ENCODE measurements around the gene PACS2. TPM values are rescaled to one million over a fixed set of nuclear protein-coding genes. Genes with fewer than 3 reads are reported as not detected.

PACS2 gene
- total RNA-seq, 1 donor from 2014 or later = 60.0 TPM

GRCh38 chr14:105424861-105425260, 110.3 kb downstream of the PACS2 start:
- H3K27me3 ChIP-seq (ENCODE audit: control insufficient read depth in 3 of 3, insufficient read depth in 3 of 3, low read length in 3 of 3) = no peaks in the 10 kb centered on the region
- no peak overlapping the region for H3K4me3 ChIP-seq (ENCODE audit: low read length in 3 of 3)
- H3K4me1 ChIP-seq (ENCODE audit: control insufficient read depth in 3 of 3, insufficient read depth in 3 of 3, low read length in 3 of 3) = peaks cover 16 to 20% (median 20%) of the 10 kb centered on the region in 3 donors
- H3K36me3 ChIP-seq (ENCODE audit: control insufficient read depth in 3 of 3, insufficient read depth in 3 of 3, low read length in 3 of 3) = peaks cover 3 to 7% (median 3%) of the 10 kb centered on the region in 3 donors
- H3K9ac ChIP-seq (ENCODE audit: low read depth in 1 of 3, low read length in 3 of 3) = no peak overlapping the region
- no peaks in the 10 kb centered on the region for H3K9me3 ChIP-seq (ENCODE audit: control insufficient read depth in 3 of 3, low read length in 3 of 3)
- no peak overlapping the region for H3K27ac ChIP-seq (ENCODE audit: low read depth, low read length)

GRCh38 chr14:105425823-105426247, 111.3 kb downstream of the PACS2 start:
- no peak overlapping the region for H3K27ac ChIP-seq (ENCODE audit: low read depth, low read length)
- H3K36me3 ChIP-seq (ENCODE audit: control insufficient read depth in 3 of 3, insufficient read depth in 3 of 3, low read length in 3 of 3) = peaks cover 3 to 7% (median 3%) of the 10 kb centered on the region in 3 donors
- no peak overlapping the region for H3K4me3 ChIP-seq (ENCODE audit: low read length in 3 of 3)
- no peaks in the 10 kb centered on the region for H3K27me3 ChIP-seq (ENCODE audit: control insufficient read depth in 3 of 3, insufficient read depth in 3 of 3, low read length in 3 of 3)
- H3K9ac ChIP-seq (ENCODE audit: low read depth in 1 of 3, low read length in 3 of 3) = no peak overlapping the region
- no peaks in the 10 kb centered on the region for H3K9me3 ChIP-seq (ENCODE audit: control insufficient read depth in 3 of 3, low read length in 3 of 3)
- peaks cover 11 to 17% (median 14%) of the 10 kb centered on the region in 3 donors for H3K4me1 ChIP-seq (ENCODE audit: control insufficient read depth in 3 of 3, insufficient read depth in 3 of 3, low read length in 3 of 3)

- Histone ChIP-seq H3K9ac (ENCODE audit: low read depth in 1 of 3, low read length in 3 of 3) (no peak overlapping the region), H3K9me3 (ENCODE audit: control insufficient read depth in 3 of 3, low read length in 3 of 3) (no peaks in the 10 kb centered on the region), H3K4me3 (ENCODE audit: low read length in 3 of 3) (no peak overlapping the region)
Measured at GRCh38 chr14:105426416-105427130, 112.0 kb downstream of the PACS2 start.

GRCh38 chr14:105427412-105427811, 112.9 kb downstream of the PACS2 start:
- Histone ChIP-seq H3K36me3 (ENCODE audit: control insufficient read depth in 3 of 3, insufficient read depth in 3 of 3, low read length in 3 of 3) (peaks cover 3 to 7% (median 3%) of the 10 kb centered on the region in 3 donors), H3K27ac (ENCODE audit: low read depth, low read length) (no peak overlapping the region), H3K4me3 (ENCODE audit: low read length in 3 of 3) (no peak overlapping the region), H3K27me3 (ENCODE audit: control insufficient read depth in 3 of 3, insufficient read depth in 3 of 3, low read length in 3 of 3) (no peaks in the 10 kb centered on the region), H3K9me3 (ENCODE audit: control insufficient read depth in 3 of 3, low read length in 3 of 3) (no peaks in the 10 kb centered on the region), H3K9ac (ENCODE audit: low read depth in 1 of 3, low read length in 3 of 3) (no peak overlapping the region), H3K4me1 (ENCODE audit: control insufficient read depth in 3 of 3, insufficient read depth in 3 of 3, low read length in 3 of 3) (peaks cover 0 to 7% (median 3%) of the 10 kb centered on the region in 3 donors)

More at GRCh38 chr14:105426416-105427130, 112.0 kb downstream of the PACS2 start:
- Histone ChIP-seq H3K27me3 (ENCODE audit: control insufficient read depth in 3 of 3, insufficient read depth in 3 of 3, low read length in 3 of 3) (no peaks in the 10 kb centered on the region), H3K4me1 (ENCODE audit: control insufficient read depth in 3 of 3, insufficient read depth in 3 of 3, low read length in 3 of 3) (peaks cover 4 to 12% (median 7%) of the 10 kb centered on the region in 3 donors), H3K27ac (ENCODE audit: low read depth, low read length) (no peak overlapping the region), H3K36me3 (ENCODE audit: control insufficient read depth in 3 of 3, insufficient read depth in 3 of 3, low read length in 3 of 3) (peaks cover 3 to 7% (median 3%) of the 10 kb centered on the region in 3 donors)

- Histone ChIP-seq H3K27me3 (ENCODE audit: control insufficient read depth in 3 of 3, insufficient read depth in 3 of 3, low read length in 3 of 3) (no peaks in the 10 kb centered on the region), H3K9ac (ENCODE audit: low read depth in 1 of 3, low read length in 3 of 3) (no peak overlapping the region), H3K36me3 (ENCODE audit: control insufficient read depth in 3 of 3, insufficient read depth in 3 of 3, low read length in 3 of 3) (peaks cover 3 to 7% (median 3%) of the 10 kb centered on the region in 3 donors), H3K4me1 (ENCODE audit: control insufficient read depth in 3 of 3, insufficient read depth in 3 of 3, low read length in 3 of 3) (peaks cover 0 to 4% (median 0%) of the 10 kb centered on the region in 3 donors), H3K9me3 (ENCODE audit: control insufficient read depth in 3 of 3, low read length in 3 of 3) (no peaks in the 10 kb centered on the region), H3K27ac (ENCODE audit: low read depth, low read length) (no peak overlapping the region), H3K4me3 (ENCODE audit: low read length in 3 of 3) (no peak overlapping the region)
Measured at GRCh38 chr14:105427936-105428485, 113.5 kb downstream of the PACS2 start.

GRCh38 chr14:105430042-105430441, 115.5 kb downstream of the PACS2 start:
- no peak overlapping the region for H3K4me3 ChIP-seq (ENCODE audit: low read length in 3 of 3)
- no peak overlapping the region for H3K27ac ChIP-seq (ENCODE audit: low read depth, low read length)
- H3K9ac ChIP-seq (ENCODE audit: low read depth in 1 of 3, low read length in 3 of 3) = no peak overlapping the region
- no peaks in the 10 kb centered on the region for H3K27me3 ChIP-seq (ENCODE audit: control insufficient read depth in 3 of 3, insufficient read depth in 3 of 3, low read length in 3 of 3)
- peaks cover 0 to 4% (median 0%) of the 10 kb centered on the region in 3 donors for H3K4me1 ChIP-seq (ENCODE audit: control insufficient read depth in 3 of 3, insufficient read depth in 3 of 3, low read length in 3 of 3)
- H3K9me3 ChIP-seq (ENCODE audit: control insufficient read depth in 3 of 3, low read length in 3 of 3) = no peaks in the 10 kb centered on the region
- peaks cover 3 to 7% (median 3%) of the 10 kb centered on the region in 3 donors for H3K36me3 ChIP-seq (ENCODE audit: control insufficient read depth in 3 of 3, insufficient read depth in 3 of 3, low read length in 3 of 3)

- Histone ChIP-seq H3K27ac (ENCODE audit: low read depth, low read length) (no peak overlapping the region), H3K9ac (ENCODE audit: low read depth in 1 of 3, low read length in 3 of 3) (no peak overlapping the region), H3K9me3 (ENCODE audit: control insufficient read depth in 3 of 3, low read length in 3 of 3) (no peaks in the 10 kb centered on the region), H3K36me3 (ENCODE audit: control insufficient read depth in 3 of 3, insufficient read depth in 3 of 3, low read length in 3 of 3) (peaks cover 3 to 7% (median 3%) of the 10 kb centered on the region in 3 donors), H3K27me3 (ENCODE audit: control insufficient read depth in 3 of 3, insufficient read depth in 3 of 3, low read length in 3 of 3) (no peaks in the 10 kb centered on the region), H3K4me1 (ENCODE audit: control insufficient read depth in 3 of 3, insufficient read depth in 3 of 3, low read length in 3 of 3) (peaks cover 0 to 4% (median 0%) of the 10 kb centered on the region in 3 donors), H3K4me3 (ENCODE audit: low read length in 3 of 3) (no peak overlapping the region)
Measured at GRCh38 chr14:105430565-105430964, 116.0 kb downstream of the PACS2 start.

- Histone ChIP-seq H3K4me1 (ENCODE audit: control insufficient read depth in 3 of 3, insufficient read depth in 3 of 3, low read length in 3 of 3) (peaks cover 0 to 4% (median 0%) of the 10 kb centered on the region in 3 donors), H3K27ac (ENCODE audit: low read depth, low read length) (no peak overlapping the region), H3K4me3 (ENCODE audit: low read length in 3 of 3) (no peak overlapping the region), H3K9ac (ENCODE audit: low read depth in 1 of 3, low read length in 3 of 3) (no peak overlapping the region), H3K36me3 (ENCODE audit: control insufficient read depth in 3 of 3, insufficient read depth in 3 of 3, low read length in 3 of 3) (peaks cover 3 to 7% (median 3%) of the 10 kb centered on the region in 3 donors), H3K27me3 (ENCODE audit: control insufficient read depth in 3 of 3, insufficient read depth in 3 of 3, low read length in 3 of 3) (no peaks in the 10 kb centered on the region), H3K9me3 (ENCODE audit: control insufficient read depth in 3 of 3, low read length in 3 of 3) (no peaks in the 10 kb centered on the region)
Measured at GRCh38 chr14:105431256-105431655, 116.7 kb downstream of the PACS2 start.

GRCh38 chr14:105432657-105433056, 118.1 kb downstream of the PACS2 start:
- Histone ChIP-seq H3K27ac (ENCODE audit: low read depth, low read length) (no peak overlapping the region), H3K4me1 (ENCODE audit: control insufficient read depth in 3 of 3, insufficient read depth in 3 of 3, low read length in 3 of 3) (peaks cover 0 to 4% (median 0%) of the 10 kb centered on the region in 3 donors), H3K36me3 (ENCODE audit: control insufficient read depth in 3 of 3, insufficient read depth in 3 of 3, low read length in 3 of 3) (peaks cover 0 to 5% (median 0%) of the 10 kb centered on the region in 3 donors), H3K4me3 (ENCODE audit: low read length in 3 of 3) (no peak overlapping the region), H3K27me3 (ENCODE audit: control insufficient read depth in 3 of 3, insufficient read depth in 3 of 3, low read length in 3 of 3) (no peaks in the 10 kb centered on the region), H3K9me3 (ENCODE audit: control insufficient read depth in 3 of 3, low read length in 3 of 3) (no peaks in the 10 kb centered on the region), H3K9ac (ENCODE audit: low read depth in 1 of 3, low read length in 3 of 3) (no peak overlapping the region)

- Histone ChIP-seq H3K9ac (ENCODE audit: low read depth in 1 of 3, low read length in 3 of 3) (no peak overlapping the region), H3K36me3 (ENCODE audit: control insufficient read depth in 3 of 3, insufficient read depth in 3 of 3, low read length in 3 of 3) (peaks cover 0 to 5% (median 0%) of the 10 kb centered on the region in 3 donors), H3K27ac (ENCODE audit: low read depth, low read length) (no peak overlapping the region), H3K27me3 (ENCODE audit: control insufficient read depth in 3 of 3, insufficient read depth in 3 of 3, low read length in 3 of 3) (no peaks in the 10 kb centered on the region), H3K4me1 (ENCODE audit: control insufficient read depth in 3 of 3, insufficient read depth in 3 of 3, low read length in 3 of 3) (peaks cover 0 to 4% (median 0%) of the 10 kb centered on the region in 3 donors), H3K4me3 (ENCODE audit: low read length in 3 of 3) (no peak overlapping the region), H3K9me3 (ENCODE audit: control insufficient read depth in 3 of 3, low read length in 3 of 3) (no peaks in the 10 kb centered on the region)
Measured at GRCh38 chr14:105433161-105433605, 118.6 kb downstream of the PACS2 start.

Data from skeletal muscle tissue (tissue), 4 donors.